ENCODE data around the gene TUBD1. TPM values are rescaled to one million over a fixed set of nuclear protein-coding genes. Genes with fewer than 3 reads are reported as not detected.

The TUBD1 gene
- total and polyA plus RNA-seq, 2 of the 13 experiments (the other 11 are each of a cell fraction or from before 2014, with no cell fraction given), result 18.2 to 25.9 TPM

DNA sequence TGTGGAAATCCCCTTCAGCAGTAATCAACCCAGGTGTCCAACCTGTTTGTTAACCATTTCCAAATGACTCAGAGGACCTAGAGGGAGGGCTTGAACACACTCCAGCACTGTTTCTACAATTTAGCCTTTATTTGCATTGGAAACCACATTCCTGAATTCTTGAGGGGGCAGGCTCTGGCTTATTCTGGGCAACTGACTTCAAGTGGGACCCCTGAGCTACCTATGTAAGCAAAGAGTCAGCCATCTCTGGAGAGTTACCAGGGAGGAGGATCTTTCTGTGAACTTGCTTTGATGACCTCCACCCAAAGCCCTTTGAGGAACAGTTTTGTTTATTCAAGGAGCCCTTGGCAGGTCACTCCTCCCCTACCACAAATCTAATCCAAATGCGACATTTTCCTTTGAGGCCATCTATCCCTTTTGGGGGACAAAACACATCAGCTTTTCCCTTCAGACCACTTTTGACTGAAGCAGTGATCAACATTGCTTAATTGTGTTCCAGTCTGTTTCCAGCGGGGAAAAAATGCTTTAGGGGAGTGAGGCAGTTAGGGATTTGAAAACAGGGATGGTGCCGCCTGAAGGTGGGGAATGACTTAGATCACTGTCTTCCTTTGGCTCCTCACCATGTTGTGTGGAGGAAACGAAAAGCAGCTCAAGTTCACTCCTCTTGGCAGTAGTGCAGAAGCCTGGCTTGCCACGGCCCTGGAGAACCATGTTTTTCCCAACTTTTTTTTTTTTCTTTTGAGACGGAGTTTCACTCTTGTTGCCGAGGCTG is 46.2 kb downstream of the TUBD1 start (continued):
- TF ChIP-seq, protein P1, sequence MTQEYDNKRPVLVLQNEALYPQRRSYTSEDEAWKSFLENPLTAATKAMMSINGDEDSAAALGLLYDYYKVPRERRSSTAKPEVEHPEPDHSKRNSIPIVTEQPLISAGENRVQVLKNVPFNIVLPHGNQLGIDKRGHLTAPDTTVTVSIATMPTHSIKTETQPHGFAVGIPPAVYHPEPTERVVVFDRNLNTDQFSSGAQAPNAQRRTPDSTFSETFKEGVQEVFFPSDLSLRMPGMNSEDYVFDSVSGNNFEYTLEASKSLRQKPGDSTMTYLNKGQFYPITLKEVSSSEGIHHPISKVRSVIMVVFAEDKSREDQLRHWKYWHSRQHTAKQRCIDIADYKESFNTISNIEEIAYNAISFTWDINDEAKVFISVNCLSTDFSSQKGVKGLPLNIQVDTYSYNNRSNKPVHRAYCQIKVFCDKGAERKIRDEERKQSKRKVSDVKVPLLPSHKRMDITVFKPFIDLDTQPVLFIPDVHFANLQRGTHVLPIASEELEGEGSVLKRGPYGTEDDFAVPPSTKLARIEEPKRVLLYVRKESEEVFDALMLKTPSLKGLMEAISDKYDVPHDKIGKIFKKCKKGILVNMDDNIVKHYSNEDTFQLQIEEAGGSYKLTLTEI (CRISPR knock-in tag; conservative IDR thresholded peaks at IDR 0.05), result no peak
- TF ChIP-seq ZNF556 (CRISPR knock-in tag; IDR thresholded peaks at IDR 0.05; ENCODE audit: borderline replicate concordance) (peak; percentile 54; the same call in 1 of the 2 replicates), NFKBIZ (CRISPR knock-in tag; IDR thresholded peaks at IDR 0.05) (0 out of 2 replicates have a peak, but pooled peaks have one; percentile 30), PPARG (CRISPR knock-in tag; conservative IDR thresholded peaks at IDR 0.05) (peak; percentile 80), ZNF510 (CRISPR knock-in tag; IDR thresholded peaks at IDR 0.05; ENCODE audit: low read depth) (peak; percentile 68), ZNF143 (CRISPR knock-in tag; IDR thresholded peaks at IDR 0.05) (peak; percentile 47; the same call in 1 of the 2 replicates), CENPT (CRISPR knock-in tag; IDR thresholded peaks at IDR 0.05; ENCODE audit: low read depth) (no peak), NKX3-1 (CRISPR knock-in tag; IDR thresholded peaks at IDR 0.05) (no peak; the same call in 1 of the 2 replicates), BRCA1 (CRISPR knock-in tag; IDR thresholded peaks at IDR 0.05) (peak; percentile 67; the same call in 1 of the 2 replicates), HMG20A (CRISPR knock-in tag; IDR thresholded peaks at IDR 0.05; ENCODE audit: borderline replicate concordance) (peak; percentile 76; the same call in 1 of the 2 replicates), ZNF781 (CRISPR knock-in tag; IDR thresholded peaks at IDR 0.05; ENCODE audit: borderline replicate concordance, not compliant biosample characterization) (no peak), ISX (CRISPR knock-in tag; conservative IDR thresholded peaks at IDR 0.05) (no peak)
- TF ChIP-seq, protein P2, sequence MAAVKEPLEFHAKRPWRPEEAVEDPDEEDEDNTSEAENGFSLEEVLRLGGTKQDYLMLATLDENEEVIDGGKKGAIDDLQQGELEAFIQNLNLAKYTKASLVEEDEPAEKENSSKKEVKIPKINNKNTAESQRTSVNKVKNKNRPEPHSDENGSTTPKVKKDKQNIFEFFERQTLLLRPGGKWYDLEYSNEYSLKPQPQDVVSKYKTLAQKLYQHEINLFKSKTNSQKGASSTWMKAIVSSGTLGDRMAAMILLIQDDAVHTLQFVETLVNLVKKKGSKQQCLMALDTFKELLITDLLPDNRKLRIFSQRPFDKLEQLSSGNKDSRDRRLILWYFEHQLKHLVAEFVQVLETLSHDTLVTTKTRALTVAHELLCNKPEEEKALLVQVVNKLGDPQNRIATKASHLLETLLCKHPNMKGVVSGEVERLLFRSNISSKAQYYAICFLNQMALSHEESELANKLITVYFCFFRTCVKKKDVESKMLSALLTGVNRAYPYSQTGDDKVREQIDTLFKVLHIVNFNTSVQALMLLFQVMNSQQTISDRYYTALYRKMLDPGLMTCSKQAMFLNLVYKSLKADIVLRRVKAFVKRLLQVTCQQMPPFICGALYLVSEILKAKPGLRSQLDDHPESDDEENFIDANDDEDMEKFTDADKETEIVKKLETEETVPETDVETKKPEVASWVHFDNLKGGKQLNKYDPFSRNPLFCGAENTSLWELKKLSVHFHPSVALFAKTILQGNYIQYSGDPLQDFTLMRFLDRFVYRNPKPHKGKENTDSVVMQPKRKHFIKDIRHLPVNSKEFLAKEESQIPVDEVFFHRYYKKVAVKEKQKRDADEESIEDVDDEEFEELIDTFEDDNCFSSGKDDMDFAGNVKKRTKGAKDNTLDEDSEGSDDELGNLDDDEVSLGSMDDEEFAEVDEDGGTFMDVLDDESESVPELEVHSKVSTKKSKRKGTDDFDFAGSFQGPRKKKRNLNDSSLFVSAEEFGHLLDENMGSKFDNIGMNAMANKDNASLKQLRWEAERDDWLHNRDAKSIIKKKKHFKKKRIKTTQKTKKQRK (IDR thresholded peaks at IDR 0.05; ENCODE audit: low read length), result no peak
- TF ChIP-seq, protein P3, sequence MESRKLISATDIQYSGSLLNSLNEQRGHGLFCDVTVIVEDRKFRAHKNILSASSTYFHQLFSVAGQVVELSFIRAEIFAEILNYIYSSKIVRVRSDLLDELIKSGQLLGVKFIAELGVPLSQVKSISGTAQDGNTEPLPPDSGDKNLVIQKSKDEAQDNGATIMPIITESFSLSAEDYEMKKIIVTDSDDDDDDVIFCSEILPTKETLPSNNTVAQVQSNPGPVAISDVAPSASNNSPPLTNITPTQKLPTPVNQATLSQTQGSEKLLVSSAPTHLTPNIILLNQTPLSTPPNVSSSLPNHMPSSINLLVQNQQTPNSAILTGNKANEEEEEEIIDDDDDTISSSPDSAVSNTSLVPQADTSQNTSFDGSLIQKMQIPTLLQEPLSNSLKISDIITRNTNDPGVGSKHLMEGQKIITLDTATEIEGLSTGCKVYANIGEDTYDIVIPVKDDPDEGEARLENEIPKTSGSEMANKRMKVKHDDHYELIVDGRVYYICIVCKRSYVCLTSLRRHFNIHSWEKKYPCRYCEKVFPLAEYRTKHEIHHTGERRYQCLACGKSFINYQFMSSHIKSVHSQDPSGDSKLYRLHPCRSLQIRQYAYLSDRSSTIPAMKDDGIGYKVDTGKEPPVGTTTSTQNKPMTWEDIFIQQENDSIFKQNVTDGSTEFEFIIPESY (CRISPR knock-in tag; IDR thresholded peaks at IDR 0.05), result no peak; the same call in 1 of the 2 replicates
- TF ChIP-seq, protein P4, sequence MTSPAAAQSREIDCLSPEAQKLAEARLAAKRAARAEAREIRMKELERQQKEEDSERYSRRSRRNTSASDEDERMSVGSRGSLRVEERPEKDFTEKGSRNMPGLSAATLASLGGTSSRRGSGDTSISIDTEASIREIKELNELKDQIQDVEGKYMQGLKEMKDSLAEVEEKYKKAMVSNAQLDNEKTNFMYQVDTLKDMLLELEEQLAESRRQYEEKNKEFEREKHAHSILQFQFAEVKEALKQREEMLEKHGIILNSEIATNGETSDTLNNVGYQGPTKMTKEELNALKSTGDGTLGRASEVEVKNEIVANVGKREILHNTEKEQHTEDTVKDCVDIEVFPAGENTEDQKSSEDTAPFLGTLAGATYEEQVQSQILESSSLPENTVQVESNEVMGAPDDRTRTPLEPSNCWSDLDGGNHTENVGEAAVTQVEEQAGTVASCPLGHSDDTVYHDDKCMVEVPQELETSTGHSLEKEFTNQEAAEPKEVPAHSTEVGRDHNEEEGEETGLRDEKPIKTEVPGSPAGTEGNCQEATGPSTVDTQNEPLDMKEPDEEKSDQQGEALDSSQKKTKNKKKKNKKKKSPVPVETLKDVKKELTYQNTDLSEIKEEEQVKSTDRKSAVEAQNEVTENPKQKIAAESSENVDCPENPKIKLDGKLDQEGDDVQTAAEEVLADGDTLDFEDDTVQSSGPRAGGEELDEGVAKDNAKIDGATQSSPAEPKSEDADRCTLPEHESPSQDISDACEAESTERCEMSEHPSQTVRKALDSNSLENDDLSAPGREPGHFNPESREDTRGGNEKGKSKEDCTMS (CRISPR knock-in tag; conservative IDR thresholded peaks at IDR 0.05), result no peak; the same call in 1 of the 2 replicates
- TF ChIP-seq, protein P5, sequence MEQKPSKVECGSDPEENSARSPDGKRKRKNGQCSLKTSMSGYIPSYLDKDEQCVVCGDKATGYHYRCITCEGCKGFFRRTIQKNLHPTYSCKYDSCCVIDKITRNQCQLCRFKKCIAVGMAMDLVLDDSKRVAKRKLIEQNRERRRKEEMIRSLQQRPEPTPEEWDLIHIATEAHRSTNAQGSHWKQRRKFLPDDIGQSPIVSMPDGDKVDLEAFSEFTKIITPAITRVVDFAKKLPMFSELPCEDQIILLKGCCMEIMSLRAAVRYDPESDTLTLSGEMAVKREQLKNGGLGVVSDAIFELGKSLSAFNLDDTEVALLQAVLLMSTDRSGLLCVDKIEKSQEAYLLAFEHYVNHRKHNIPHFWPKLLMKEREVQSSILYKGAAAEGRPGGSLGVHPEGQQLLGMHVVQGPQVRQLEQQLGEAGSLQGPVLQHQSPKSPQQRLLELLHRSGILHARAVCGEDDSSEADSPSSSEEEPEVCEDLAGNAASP (CRISPR knock-in tag; IDR thresholded peaks at IDR 0.05; ENCODE audit: borderline replicate concordance), result peak; percentile 81; the same call in 1 of the 2 replicates
